ENCODE data around the gene ST6GALNAC4.

ST6GALNAC4 gene

DNA sequence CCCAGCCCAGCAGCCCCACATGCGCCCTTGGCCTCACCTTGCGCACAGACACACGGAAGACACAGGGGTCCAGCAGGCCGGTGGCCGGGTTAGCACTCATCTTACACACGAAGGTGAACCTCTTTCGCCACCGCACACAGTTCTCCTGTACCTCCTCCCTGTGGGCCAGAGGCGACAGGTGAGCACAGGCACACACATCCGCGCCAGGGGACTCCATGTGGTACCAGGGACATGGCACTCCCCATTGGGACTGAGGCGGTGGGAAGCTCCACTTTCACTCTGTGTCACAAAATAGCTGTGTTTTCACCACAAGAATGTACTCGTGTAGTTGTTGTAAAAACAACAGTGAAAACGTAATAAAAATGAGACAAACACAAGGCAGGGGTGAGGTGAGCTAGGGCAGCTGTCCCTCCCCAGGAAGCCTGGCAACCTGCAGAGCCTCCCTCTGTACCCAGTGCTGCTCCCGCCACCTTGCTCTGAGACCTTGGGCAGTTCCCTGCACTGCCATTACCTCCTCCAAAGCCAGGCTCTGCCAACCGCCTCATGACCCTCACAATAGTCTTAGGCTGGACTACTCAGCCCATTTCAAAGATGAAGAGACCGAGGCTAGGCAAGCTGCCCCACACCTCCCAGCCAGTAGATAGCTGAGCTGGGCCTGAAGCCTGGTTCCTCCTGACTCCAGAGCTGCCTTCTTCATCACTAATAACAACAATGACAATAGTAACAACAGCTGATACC, 37.1 kb upstream of the ST6GALNAC4 start:
- Histone ChIP-seq H3K36me3 (ENCODE audit: low read depth) (no peaks in the 10 kb centered on the region), H3K4me3 (ENCODE audit: severe bottlenecking) (no peak overlapping the region), H3K27ac (ENCODE audit: poor library complexity, severe bottlenecking) (no peak overlapping the region), H3K27me3 (ENCODE audit: insufficient read depth, poor library complexity, severe bottlenecking) (no peaks in the 10 kb centered on the region), H3K9me3 (ENCODE audit: severe bottlenecking) (no peaks in the 10 kb centered on the region), H3K4me1 (ENCODE audit: insufficient read depth, poor library complexity, severe bottlenecking) (peaks cover 12% of the 10 kb centered on the region)
- ATAC-seq (ENCODE audit: low read depth): no peak
- DNase-seq (ENCODE audit: low spot score): no peak
- TF ChIP-seq, protein P1, sequence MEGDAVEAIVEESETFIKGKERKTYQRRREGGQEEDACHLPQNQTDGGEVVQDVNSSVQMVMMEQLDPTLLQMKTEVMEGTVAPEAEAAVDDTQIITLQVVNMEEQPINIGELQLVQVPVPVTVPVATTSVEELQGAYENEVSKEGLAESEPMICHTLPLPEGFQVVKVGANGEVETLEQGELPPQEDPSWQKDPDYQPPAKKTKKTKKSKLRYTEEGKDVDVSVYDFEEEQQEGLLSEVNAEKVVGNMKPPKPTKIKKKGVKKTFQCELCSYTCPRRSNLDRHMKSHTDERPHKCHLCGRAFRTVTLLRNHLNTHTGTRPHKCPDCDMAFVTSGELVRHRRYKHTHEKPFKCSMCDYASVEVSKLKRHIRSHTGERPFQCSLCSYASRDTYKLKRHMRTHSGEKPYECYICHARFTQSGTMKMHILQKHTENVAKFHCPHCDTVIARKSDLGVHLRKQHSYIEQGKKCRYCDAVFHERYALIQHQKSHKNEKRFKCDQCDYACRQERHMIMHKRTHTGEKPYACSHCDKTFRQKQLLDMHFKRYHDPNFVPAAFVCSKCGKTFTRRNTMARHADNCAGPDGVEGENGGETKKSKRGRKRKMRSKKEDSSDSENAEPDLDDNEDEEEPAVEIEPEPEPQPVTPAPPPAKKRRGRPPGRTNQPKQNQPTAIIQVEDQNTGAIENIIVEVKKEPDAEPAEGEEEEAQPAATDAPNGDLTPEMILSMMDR (IDR thresholded peaks at IDR 0.05; ENCODE audit: poor library complexity, severe bottlenecking): no peak

DNA sequence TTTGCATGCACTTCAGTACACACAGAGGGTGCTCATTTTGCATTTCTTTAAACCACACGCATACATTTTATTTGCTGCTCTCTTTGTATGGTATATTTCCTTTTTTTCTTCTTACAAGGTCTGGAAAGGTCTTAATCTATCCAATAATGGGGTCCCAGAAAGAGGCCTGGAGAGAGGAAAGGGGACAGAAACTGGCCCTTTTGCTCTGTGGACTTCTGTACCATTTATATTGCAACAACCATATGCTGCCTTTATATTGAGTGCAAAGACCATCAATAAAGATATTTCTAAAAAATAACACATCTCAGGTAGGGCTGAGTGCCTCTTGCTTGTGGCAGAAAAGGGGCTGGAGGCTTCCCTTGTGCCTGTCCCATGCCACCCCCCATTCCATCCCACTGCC, 36.3 kb upstream of the ST6GALNAC4 start:
- no peaks in the 10 kb centered on the region for H3K36me3 ChIP-seq (ENCODE audit: low read depth)
- H3K27ac ChIP-seq (ENCODE audit: poor library complexity, severe bottlenecking): no peak overlapping the region
- TF ChIP-seq, protein P1 (IDR thresholded peaks at IDR 0.05; ENCODE audit: poor library complexity, severe bottlenecking): no peak
- no peaks in the 10 kb centered on the region for H3K27me3 ChIP-seq (ENCODE audit: insufficient read depth, poor library complexity, severe bottlenecking)
- peaks cover 12% of the 10 kb centered on the region for H3K4me1 ChIP-seq (ENCODE audit: insufficient read depth, poor library complexity, severe bottlenecking)
- no peak for ATAC-seq (ENCODE audit: low read depth)
- H3K4me3 ChIP-seq (ENCODE audit: severe bottlenecking): no peak overlapping the region
- no peak for DNase-seq (ENCODE audit: low spot score)
- no peaks in the 10 kb centered on the region for H3K9me3 ChIP-seq (ENCODE audit: severe bottlenecking)

DNA sequence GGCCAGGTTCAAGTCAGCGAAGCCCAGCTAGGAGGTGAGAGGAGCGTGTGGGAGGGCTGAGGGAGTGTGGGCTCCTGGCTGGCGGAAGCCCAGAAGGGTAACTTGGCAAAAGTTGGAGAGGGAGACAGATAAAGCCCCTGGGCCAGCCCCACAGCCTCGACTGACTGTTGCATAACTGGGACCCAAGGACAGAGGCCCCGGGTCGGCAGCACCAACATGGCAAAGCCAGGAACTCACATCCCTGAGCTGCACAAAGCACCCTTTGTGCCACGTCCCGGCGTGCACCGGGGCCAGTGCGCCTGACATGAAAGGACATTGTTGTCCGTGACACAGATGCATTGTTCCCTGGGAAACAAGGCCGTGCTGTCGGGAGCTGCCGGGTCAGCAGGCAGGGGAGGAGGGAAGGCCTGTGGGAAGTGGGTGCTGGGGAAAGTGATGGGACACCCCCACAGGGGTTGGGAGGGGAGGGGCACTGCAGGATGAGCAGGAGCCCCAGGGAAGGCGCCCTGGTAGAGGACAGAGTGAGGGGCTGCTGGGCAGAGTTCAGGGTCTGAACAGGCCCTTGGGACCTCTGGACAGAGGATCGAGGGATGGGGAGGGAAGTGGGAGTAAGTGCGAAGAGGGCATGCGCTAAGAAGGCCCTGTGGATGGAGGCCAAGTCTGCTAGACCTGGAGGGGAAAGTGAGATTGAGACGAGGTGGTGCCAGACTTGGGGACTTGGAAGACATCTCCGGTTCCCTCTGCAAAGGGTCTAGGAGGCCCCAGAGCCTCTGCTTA, 33.9 kb upstream of the ST6GALNAC4 start:
- Histone ChIP-seq H3K27ac (ENCODE audit: poor library complexity, severe bottlenecking) (no peak overlapping the region), H3K4me3 (ENCODE audit: severe bottlenecking) (no peak overlapping the region), H3K4me1 (ENCODE audit: insufficient read depth, poor library complexity, severe bottlenecking) (peaks cover 8% of the 10 kb centered on the region), H3K9me3 (ENCODE audit: severe bottlenecking) (no peaks in the 10 kb centered on the region), H3K27me3 (ENCODE audit: insufficient read depth, poor library complexity, severe bottlenecking) (no peaks in the 10 kb centered on the region), H3K36me3 (ENCODE audit: low read depth) (no peaks in the 10 kb centered on the region)
- TF ChIP-seq, protein P1 (IDR thresholded peaks at IDR 0.05; ENCODE audit: poor library complexity, severe bottlenecking): no peak
- ATAC-seq (ENCODE audit: low read depth) (no peak), DNase-seq (ENCODE audit: low spot score) (no peak)

DNA sequence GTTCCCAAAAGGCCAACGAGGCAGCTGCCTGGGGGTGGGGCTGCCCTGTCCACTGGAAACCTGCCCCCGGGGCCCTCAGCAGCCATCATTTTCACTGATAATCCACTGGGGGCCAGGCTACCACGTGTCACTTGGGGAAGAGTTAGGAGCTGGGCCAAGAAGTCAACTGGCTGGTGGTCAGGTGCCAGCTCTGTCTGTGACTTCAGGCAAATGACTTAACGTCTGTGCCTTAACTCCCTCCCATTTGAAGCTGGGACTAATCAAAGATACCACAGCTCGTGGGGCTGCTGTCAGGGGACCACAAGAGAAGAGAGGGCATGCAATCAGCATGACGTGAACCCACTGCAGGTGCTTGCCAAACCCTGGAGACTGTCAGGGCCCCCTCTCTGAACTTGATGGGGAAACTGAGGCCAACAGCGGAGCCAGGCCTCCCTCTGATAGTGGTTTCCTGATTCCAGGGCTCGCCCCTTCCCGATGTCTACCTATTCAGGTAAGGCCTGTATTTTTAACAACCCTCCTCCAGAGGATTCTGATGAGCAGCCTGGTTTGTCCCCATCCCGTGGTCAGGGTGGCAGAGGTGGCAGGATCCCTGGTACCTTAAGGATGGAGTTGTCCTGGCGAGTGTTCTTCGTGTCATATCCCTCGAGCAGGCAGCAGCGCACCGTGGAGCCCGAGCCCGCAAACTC, 33.1 kb upstream of the ST6GALNAC4 start:
- H3K27me3 ChIP-seq (ENCODE audit: insufficient read depth, poor library complexity, severe bottlenecking): no peaks in the 10 kb centered on the region
- H3K36me3 ChIP-seq (ENCODE audit: low read depth): no peaks in the 10 kb centered on the region
- TF ChIP-seq, protein P1 (IDR thresholded peaks at IDR 0.05; ENCODE audit: poor library complexity, severe bottlenecking): no peak
- H3K4me3 ChIP-seq (ENCODE audit: severe bottlenecking): no peak overlapping the region
- no peaks in the 10 kb centered on the region for H3K9me3 ChIP-seq (ENCODE audit: severe bottlenecking)
- DNase-seq (ENCODE audit: low spot score) (no peak), ATAC-seq (ENCODE audit: low read depth) (no peak)
- H3K4me1 ChIP-seq (ENCODE audit: insufficient read depth, poor library complexity, severe bottlenecking): peaks cover under 1% of the 10 kb centered on the region
- H3K27ac ChIP-seq (ENCODE audit: poor library complexity, severe bottlenecking): no peak overlapping the region

Data from RWPE2 (cell line).